Neural progenitor cell (in vitro differentiated cells): ENCODE data around the gene MYLK2.

Experiments
- EZH2 ChIP-seq: fragments of 200-600 bp; sonication (generic); IDR thresholded peaks from 2 replicates; pipeline ENCODE4 v1.6.1; 2017; ENCODE audit warnings: antibody characterized with exemption, mild to moderate bottlenecking, moderate library complexity
- EZH2phosphoT487 ChIP-seq: fragments of 200-600 bp; sonication (generic); IDR thresholded peaks from 2 replicates; pipeline ENCODE4 v1.6.1; 2017; ENCODE audit warnings: antibody characterized with exemption
- TF ChIP-seq, protein P1 (sequence below): fragments of 200-600 bp; sonication (generic); IDR thresholded peaks from 2 replicates; pipeline ENCODE4 v1.5.1; 2017; ENCODE audit warnings: antibody characterized with exemption, mild to moderate bottlenecking

DNA sequence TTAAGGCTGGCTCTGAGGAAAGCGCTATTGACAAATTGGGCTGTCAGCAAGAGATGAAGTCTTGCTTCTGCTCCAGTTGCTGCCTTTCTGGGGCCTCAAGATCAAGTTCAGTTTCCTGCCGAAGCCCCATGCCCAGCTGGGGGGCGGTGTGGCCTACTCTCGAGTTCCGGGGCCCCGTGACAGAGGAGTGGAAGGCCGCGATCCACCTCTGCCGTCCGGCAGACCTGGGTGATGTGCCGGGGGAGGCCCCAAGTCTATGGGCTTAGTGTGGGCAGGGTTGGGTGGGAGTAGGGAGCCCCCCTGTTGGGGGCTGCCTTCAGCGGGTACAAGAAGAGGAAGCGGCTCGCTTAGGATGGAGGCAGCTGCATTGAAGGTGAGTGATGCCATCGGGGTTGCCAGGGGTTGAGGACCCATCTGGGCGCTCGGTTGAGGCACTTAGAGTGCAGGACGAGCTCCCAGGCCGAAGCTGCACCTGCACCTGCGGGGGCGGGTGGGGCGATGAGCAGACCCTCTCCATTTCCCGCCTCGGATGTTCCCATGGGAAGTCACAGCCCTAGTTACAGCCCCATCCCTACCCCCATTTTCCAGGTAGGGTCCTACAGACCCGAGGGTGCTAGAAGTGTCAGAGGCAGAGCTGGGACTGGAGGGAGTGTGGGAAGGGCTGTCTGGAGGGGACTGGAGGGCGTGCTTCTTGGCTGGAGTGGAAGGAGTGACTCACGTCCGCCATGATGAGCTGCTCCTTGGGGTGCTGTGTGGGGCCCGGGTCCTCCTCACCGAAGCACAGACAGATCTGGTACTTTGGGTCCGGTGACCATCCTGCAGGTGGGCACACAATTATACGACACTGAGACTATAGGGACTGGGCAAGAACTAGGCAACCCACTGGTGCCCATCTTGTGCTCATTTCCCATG is 29.2 kb downstream of the MYLK2 start:
- TF ChIP-seq, protein P1, sequence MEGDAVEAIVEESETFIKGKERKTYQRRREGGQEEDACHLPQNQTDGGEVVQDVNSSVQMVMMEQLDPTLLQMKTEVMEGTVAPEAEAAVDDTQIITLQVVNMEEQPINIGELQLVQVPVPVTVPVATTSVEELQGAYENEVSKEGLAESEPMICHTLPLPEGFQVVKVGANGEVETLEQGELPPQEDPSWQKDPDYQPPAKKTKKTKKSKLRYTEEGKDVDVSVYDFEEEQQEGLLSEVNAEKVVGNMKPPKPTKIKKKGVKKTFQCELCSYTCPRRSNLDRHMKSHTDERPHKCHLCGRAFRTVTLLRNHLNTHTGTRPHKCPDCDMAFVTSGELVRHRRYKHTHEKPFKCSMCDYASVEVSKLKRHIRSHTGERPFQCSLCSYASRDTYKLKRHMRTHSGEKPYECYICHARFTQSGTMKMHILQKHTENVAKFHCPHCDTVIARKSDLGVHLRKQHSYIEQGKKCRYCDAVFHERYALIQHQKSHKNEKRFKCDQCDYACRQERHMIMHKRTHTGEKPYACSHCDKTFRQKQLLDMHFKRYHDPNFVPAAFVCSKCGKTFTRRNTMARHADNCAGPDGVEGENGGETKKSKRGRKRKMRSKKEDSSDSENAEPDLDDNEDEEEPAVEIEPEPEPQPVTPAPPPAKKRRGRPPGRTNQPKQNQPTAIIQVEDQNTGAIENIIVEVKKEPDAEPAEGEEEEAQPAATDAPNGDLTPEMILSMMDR, result no peak
- TF ChIP-seq EZH2 (no peak), EZH2phosphoT487 (no peak)
